ENCODE data around the gene PDCD5. TPM values are rescaled to one million over a fixed set of nuclear protein-coding genes. Genes with fewer than 3 reads are reported as not detected.

The PDCD5 gene
- polyA plus RNA-seq, 4 donors: 114 to 136 (median 122) TPM

GRCh38 chr19:32627714-32628270 is 46.8 kb downstream of the PDCD5 start:
- no peak for DNase-seq (ENCODE audit: low read depth in 4 of 4, low spot score in 3 of 4)

- no peak for DNase-seq (ENCODE audit: low read depth in 4 of 4, low spot score in 3 of 4)
Observed at GRCh38 chr19:32630338-32630737, 49.3 kb downstream of the PDCD5 start.

- no peak for DNase-seq (ENCODE audit: low read depth in 4 of 4, low spot score in 3 of 4)
Observed at GRCh38 chr19:32631381-32631780, 50.4 kb downstream of the PDCD5 start.

Other genes with a start within 250 kb of the PDCD5 start
- 10 to 100 TPM; 20.9 to 31.2 (median 27.5) TPM for gene ZNF507, start 235.6 kb upstream of the PDCD5 start, polyA plus RNA-seq (ENCODE audit: insufficient read length in 4 of 4)
- 10 to 100 TPM; 60.3 to 72.5 (median 67.3) TPM for gene DPY19L3, start 175.4 kb upstream of the PDCD5 start, polyA plus RNA-seq (ENCODE audit: insufficient read length in 4 of 4)
- 10 to 100 TPM; 19.0 to 23.5 (median 20.6) TPM for gene ANKRD27, start 94.0 kb downstream of the PDCD5 start, polyA plus RNA-seq (ENCODE audit: insufficient read length in 4 of 4)
- gene RGS9BP, start 94.7 kb downstream of the PDCD5 start, polyA plus RNA-seq (ENCODE audit: insufficient read length in 4 of 4): under 1 TPM; 0.21 to 0.43 (median 0.33) TPM
- gene NUDT19, start 110.6 kb downstream of the PDCD5 start, polyA plus RNA-seq (ENCODE audit: insufficient read length in 4 of 4): 10 to 100 TPM; 11.5 to 14.2 (median 13.1) TPM
- gene TDRD12, start 138.6 kb downstream of the PDCD5 start, polyA plus RNA-seq (ENCODE audit: insufficient read length in 4 of 4): under 1 TPM; 0.14 to 0.81 (median 0.29) TPM